ENCODE results near the gene PDCD11.

DNA sequence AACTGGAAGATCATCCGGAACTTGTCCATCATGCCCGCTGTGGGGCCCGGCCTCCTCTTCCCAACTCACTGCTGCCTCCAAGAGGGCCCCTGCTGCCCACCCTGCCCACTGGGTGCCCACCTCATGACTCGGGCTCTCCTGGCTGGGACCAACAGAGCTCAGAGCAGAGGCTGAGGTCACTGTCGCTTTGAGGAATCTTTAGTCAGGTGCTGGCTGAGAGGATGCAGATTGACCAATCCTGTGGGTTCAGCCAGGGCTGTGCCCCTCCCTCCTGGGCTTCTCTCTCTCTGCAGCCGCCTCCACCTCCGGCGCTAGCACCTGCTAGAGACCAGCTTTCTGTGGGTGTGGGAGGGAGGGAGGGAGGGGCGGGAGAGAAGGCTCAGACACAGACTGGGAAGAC is 62.3 kb downstream of the PDCD11 start, which contains the start of gene CALHM1:
- TF ChIP-seq POLR2A (IDR thresholded peaks at IDR 0.05), result no peak
- TF ChIP-seq, protein P1, sequence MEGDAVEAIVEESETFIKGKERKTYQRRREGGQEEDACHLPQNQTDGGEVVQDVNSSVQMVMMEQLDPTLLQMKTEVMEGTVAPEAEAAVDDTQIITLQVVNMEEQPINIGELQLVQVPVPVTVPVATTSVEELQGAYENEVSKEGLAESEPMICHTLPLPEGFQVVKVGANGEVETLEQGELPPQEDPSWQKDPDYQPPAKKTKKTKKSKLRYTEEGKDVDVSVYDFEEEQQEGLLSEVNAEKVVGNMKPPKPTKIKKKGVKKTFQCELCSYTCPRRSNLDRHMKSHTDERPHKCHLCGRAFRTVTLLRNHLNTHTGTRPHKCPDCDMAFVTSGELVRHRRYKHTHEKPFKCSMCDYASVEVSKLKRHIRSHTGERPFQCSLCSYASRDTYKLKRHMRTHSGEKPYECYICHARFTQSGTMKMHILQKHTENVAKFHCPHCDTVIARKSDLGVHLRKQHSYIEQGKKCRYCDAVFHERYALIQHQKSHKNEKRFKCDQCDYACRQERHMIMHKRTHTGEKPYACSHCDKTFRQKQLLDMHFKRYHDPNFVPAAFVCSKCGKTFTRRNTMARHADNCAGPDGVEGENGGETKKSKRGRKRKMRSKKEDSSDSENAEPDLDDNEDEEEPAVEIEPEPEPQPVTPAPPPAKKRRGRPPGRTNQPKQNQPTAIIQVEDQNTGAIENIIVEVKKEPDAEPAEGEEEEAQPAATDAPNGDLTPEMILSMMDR (IDR thresholded peaks at IDR 0.05), result no peak

Measured in Peyer's patch (tissue), 4 donors.